OCI-LY1 (cell line): ENCODE results near the gene CFAP46.

ENCODE experiments used
- H2AFZ ChIP-seq: fragments of 200-600 bp; sonication (generic), shearing (Covaris generic); 2 replicates; pipeline ENCODE4 v1.6.0; 2014; ENCODE audit warnings: antibody characterized with exemption, mild to moderate bottlenecking, low read length
- H3F3A ChIP-seq: fragments of 200-600 bp; sonication (generic), shearing (Covaris generic); 2 replicates; pipeline ENCODE4 v1.6.0; 2014; ENCODE audit warnings: mild to moderate bottlenecking, antibody characterized with exemption, low read length, moderate library complexity; ENCODE audit not compliant: insufficient read depth
- H3K27ac ChIP-seq: fragments of 200-600 bp; sonication (generic); 2 replicates; pipeline ENCODE4 v1.5.1; 2014; ENCODE audit warnings: low read length, mixed run types, mild to moderate bottlenecking, low read depth; ENCODE audit not compliant: poor library complexity, severe bottlenecking
- H3K27me3 ChIP-seq: fragments of 200-600 bp; sonication (generic); 2 replicates; pipeline ENCODE4 v1.6.0; 2014; ENCODE audit warnings: antibody characterized with exemption, mild to moderate bottlenecking, low read length, moderate library complexity; ENCODE audit not compliant: insufficient read depth
- H3K36me3 ChIP-seq: fragments of 200-600 bp; sonication (generic); 2 replicates; pipeline ENCODE4 v1.6.1; 2014; ENCODE audit warnings: mild to moderate bottlenecking, antibody characterized with exemption, low read length, moderate library complexity, mixed read lengths; ENCODE audit not compliant: insufficient read depth
- H3K4me1 ChIP-seq: fragments of 200-600 bp; sonication (generic); 2 replicates; pipeline ENCODE4 v1.5.1; 2014; ENCODE audit warnings: mild to moderate bottlenecking, low read length, moderate library complexity; ENCODE audit not compliant: insufficient read depth, severe bottlenecking
- H3K4me2 ChIP-seq: fragments of 200-600 bp; sonication (generic), shearing (Covaris generic); 2 replicates; pipeline ENCODE4 v1.6.1; 2014; ENCODE audit warnings: low read length
- H3K4me3 ChIP-seq: fragments of 200-600 bp; sonication (generic); 2 replicates; pipeline ENCODE4 v1.5.1; 2014; ENCODE audit warnings: low read length, low read depth, mild to moderate bottlenecking, mixed read lengths; ENCODE audit not compliant: poor library complexity, severe bottlenecking
- H3K79me2 ChIP-seq: fragments of 200-600 bp; shearing (Covaris generic); 2 replicates; pipeline ENCODE4 v1.6.1; 2016; ENCODE audit warnings: mixed run types, low read length, mixed read lengths; ENCODE audit not compliant: insufficient read depth
- H3K9ac ChIP-seq: fragments of 200-600 bp; sonication (generic), shearing (Covaris generic); 2 replicates; pipeline ENCODE4 v1.6.1; 2014; ENCODE audit warnings: mild to moderate bottlenecking, low read length, mixed read lengths
- H3K9me2 ChIP-seq: fragments of 200-600 bp; sonication (generic), shearing (Covaris generic); 2 replicates; pipeline ENCODE4 v1.6.1; 2014; ENCODE audit warnings: low read depth, mild to moderate bottlenecking, low read length, mixed read lengths
- H3K9me3 ChIP-seq: fragments of 200-600 bp; shearing (Covaris generic); 2 replicates; pipeline ENCODE4 v1.6.1; 2014; ENCODE audit warnings: low read length, mixed read lengths
- H4K20me1 ChIP-seq: fragments of 200-600 bp; sonication (generic), shearing (Covaris generic); 2 replicates; pipeline ENCODE4 v1.6.0; 2016; ENCODE audit warnings: mild to moderate bottlenecking, low read length; ENCODE audit not compliant: insufficient read depth
- CTCF ChIP-seq: fragments of 200-600 bp; sonication (generic), shearing (Covaris generic); IDR thresholded peaks from 2 replicates; pipeline ENCODE4 v1.5.1; 2017; ENCODE audit warnings: mild to moderate bottlenecking, antibody characterized with exemption, low read length, moderate library complexity, mixed read lengths
- EZH2 ChIP-seq: fragments of 200-600 bp; sonication (generic), shearing (Covaris generic); IDR thresholded peaks from 2 replicates; pipeline ENCODE4 v1.8.0; 2017; ENCODE audit warnings: borderline replicate concordance, mixed run types, mild to moderate bottlenecking, antibody characterized with exemption, low read length, moderate library complexity, mixed read lengths

The CFAP46 gene

GRCh38 chr10:132973903-132974241 is 31.5 kb upstream of the CFAP46 start:
- no peak for TF ChIP-seq EZH2
- H3K4me2 ChIP-seq = no peak overlapping the region
- H3K9ac ChIP-seq = no peak overlapping the region
- no peaks in the 10 kb centered on the region for H3K36me3 ChIP-seq
- no peaks in the 10 kb centered on the region for H3K9me3 ChIP-seq
- no peaks in the 10 kb centered on the region for H3F3A ChIP-seq
- H3K9me2 ChIP-seq = no peaks in the 10 kb centered on the region
- no peak overlapping the region for H3K4me3 ChIP-seq
- peaks cover 3% of the 10 kb centered on the region; the same call in 1 of the 2 replicates for H3K27me3 ChIP-seq
- H2AFZ ChIP-seq = no peak overlapping the region
- H3K27ac ChIP-seq = no peak overlapping the region
- no peaks in the 10 kb centered on the region for H3K4me1 ChIP-seq
- no peaks in the 10 kb centered on the region for H4K20me1 ChIP-seq
- H3K79me2 ChIP-seq = no peaks in the 10 kb centered on the region

- Histone ChIP-seq H3K9me2 (no peaks in the 10 kb centered on the region), H3K27ac (no peak overlapping the region), H3K4me2 (no peak overlapping the region), H3K36me3 (no peaks in the 10 kb centered on the region), H2AFZ (no peak overlapping the region), H3K9me3 (no peaks in the 10 kb centered on the region), H3K9ac (no peak overlapping the region), H3K4me1 (no peaks in the 10 kb centered on the region), H4K20me1 (no peaks in the 10 kb centered on the region), H3K4me3 (no peak overlapping the region), H3K27me3 (peaks cover 3% of the 10 kb centered on the region; the same call in 1 of the 2 replicates), H3K79me2 (no peaks in the 10 kb centered on the region), H3F3A (no peaks in the 10 kb centered on the region)
- TF ChIP-seq EZH2 (no peak), CTCF (no peak)
These were observed 30.9 kb upstream of the CFAP46 start for GRCh38 chr10:132972986-132973902.

DNA sequence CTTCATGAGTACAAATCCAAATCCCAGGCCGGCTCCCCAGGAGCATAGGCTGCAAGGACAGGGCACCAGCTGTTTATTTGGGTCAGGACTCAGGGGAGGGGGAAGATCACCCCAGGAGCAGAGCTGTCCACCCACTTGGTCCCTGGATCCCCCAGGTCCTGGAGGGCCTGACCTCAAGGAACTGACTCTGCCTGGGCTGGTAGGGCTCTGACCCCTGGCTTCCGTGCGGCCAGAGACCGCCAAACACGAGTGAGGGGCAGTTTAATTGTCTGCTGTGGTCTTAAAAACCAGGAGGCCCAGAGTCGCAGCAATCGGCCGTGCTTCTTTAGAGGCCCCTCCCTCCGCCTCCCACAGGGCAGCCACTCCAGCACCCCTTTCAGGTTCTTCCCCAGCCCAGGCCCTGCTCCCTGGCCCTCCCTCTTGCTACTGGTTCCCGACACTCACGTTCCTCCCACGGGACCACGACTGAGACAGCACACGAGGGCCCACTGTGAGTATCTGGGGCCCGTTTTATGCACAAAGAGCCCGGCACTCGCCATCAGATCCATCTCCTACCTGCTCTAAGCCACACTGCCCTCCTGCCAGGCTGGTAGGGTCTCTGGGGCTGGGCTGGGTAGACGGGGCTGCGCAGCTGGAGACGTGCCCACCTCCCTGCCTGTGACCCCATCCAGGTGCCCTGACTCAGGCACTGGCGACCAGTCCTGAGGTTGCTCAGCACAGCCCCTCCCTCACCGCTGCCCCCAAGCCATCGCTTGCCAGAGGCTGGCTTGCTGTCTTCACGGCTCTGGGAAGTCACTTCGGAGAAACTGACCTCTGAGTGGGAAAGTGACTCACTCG is 30.0 kb upstream of the CFAP46 start:
- Histone ChIP-seq H3K9me2 (no peaks in the 10 kb centered on the region), H3K4me3 (no peak overlapping the region), H2AFZ (no peak overlapping the region), H3K27ac (no peak overlapping the region), H3K4me1 (no peaks in the 10 kb centered on the region), H3F3A (no peaks in the 10 kb centered on the region), H3K79me2 (no peaks in the 10 kb centered on the region), H4K20me1 (no peaks in the 10 kb centered on the region), H3K4me2 (no peak overlapping the region), H3K27me3 (peaks cover 3% of the 10 kb centered on the region; the same call in 1 of the 2 replicates), H3K9ac (no peak overlapping the region), H3K36me3 (no peaks in the 10 kb centered on the region), H3K9me3 (no peaks in the 10 kb centered on the region)
- no peak for TF ChIP-seq CTCF
- no peak for TF ChIP-seq EZH2
